ENCODE measurements around the gene URB2. TPM values are rescaled to one million over a fixed set of nuclear protein-coding genes. Genes with fewer than 3 reads are reported as not detected.

The URB2 gene
- polyA plus RNA-seq, 1 of the 3 experiments (the other 2 are of a cell fraction), result 8.2 TPM

DNA sequence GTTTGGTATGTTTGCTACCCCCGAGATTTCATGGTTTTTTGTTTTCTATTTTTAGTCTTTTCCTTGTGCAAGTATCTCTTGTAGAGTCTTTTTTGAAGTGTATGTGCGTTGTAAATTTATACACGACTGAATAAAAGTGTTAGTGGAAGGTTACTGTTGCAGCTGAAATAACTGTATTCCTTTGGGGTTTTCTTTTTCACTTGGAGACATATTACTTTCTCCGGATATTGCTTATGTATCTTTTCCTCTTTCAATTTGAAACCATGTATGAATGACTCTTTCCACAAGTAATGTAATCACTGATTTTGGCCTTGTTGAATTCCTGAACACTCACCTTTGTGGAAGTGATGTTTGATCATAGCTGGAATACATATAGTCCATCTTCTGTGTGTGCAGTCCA lies 956 bp downstream of the URB2 start:
- Histone ChIP-seq H3F3A (replicated peaks; ENCODE audit: insufficient read depth) (no peaks in the 10 kb centered on the region), H3K4me3 (ENCODE audit: low read depth in 2 of 2, low read length in 1 of 2) (peak overlapping the region; percentile 98 to 99), H4K20me1 (ENCODE audit: insufficient read depth) (peaks cover 34% of the 10 kb centered on the region), H3K9ac (peak overlapping the region; percentile 72), H3K4me2 (peak overlapping the region; percentile 92), H3K9me3 (no peaks in the 10 kb centered on the region), H3K36me3 (replicated peaks in 1 of 2; ENCODE audit: control insufficient read depth in 1 of 2, insufficient read depth in 2 of 2, low read length in 1 of 2) (peaks cover 2 to 14% of the 10 kb centered on the region in 2 experiments), H2AFZ (ENCODE audit: low read depth) (peak overlapping the region; percentile 82; the same call in 1 of the 2 replicates), H3K4me1 (ENCODE audit: control insufficient read depth in 1 of 2, insufficient read depth in 2 of 2, low read depth in 1 of 2, low read length in 1 of 2) (peaks cover 5 to 22% of the 10 kb centered on the region in 2 experiments; a peak in 3 of 4 replicates), H3K79me2 (ENCODE audit: insufficient read depth) (peaks cover 91% of the 10 kb centered on the region), H3K27me3 (ENCODE audit: insufficient read depth) (no peaks in the 10 kb centered on the region), H3K9me2 (no peaks in the 10 kb centered on the region), H3K27ac (ENCODE audit: low read depth in 2 of 2, low read length in 1 of 2) (no peak overlapping the region)
- under 1% methylated on average over 4 of the region's 4 CpGs for WGBS (ENCODE audit: low lambda C conversion rate)
- DNase-seq, result no peak
- TF ChIP-seq, protein P1, sequence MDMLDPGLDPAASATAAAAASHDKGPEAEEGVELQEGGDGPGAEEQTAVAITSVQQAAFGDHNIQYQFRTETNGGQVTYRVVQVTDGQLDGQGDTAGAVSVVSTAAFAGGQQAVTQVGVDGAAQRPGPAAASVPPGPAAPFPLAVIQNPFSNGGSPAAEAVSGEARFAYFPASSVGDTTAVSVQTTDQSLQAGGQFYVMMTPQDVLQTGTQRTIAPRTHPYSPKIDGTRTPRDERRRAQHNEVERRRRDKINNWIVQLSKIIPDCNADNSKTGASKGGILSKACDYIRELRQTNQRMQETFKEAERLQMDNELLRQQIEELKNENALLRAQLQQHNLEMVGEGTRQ (IDR thresholded peaks at IDR 0.05; ENCODE audit: borderline replicate concordance, low read depth, low read length), result no peak
- TF ChIP-seq POLR2AphosphoS5 (IDR thresholded peaks at IDR 0.05; ENCODE audit: low read depth, low read length) (no peak), FOSL2 (IDR thresholded peaks at IDR 0.05; ENCODE audit: borderline replicate concordance, low read depth) (no peak), CHD2 (IDR thresholded peaks at IDR 0.05; ENCODE audit: low read length, partially characterized antibody) (no peak), EZH2phosphoT487 (IDR thresholded peaks at IDR 0.05; ENCODE audit: borderline replicate concordance, low read depth) (no peak), FOXM1 (IDR thresholded peaks at IDR 0.05; ENCODE audit: low read depth) (no peak)
- TF ChIP-seq, protein P2, sequence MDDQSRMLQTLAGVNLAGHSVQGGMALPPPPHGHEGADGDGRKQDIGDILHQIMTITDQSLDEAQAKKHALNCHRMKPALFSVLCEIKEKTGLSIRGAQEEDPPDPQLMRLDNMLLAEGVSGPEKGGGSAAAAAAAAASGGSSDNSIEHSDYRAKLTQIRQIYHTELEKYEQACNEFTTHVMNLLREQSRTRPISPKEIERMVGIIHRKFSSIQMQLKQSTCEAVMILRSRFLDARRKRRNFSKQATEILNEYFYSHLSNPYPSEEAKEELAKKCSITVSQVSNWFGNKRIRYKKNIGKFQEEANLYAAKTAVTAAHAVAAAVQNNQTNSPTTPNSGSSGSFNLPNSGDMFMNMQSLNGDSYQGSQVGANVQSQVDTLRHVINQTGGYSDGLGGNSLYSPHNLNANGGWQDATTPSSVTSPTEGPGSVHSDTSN (IDR thresholded peaks at IDR 0.05), result no peak
- TF ChIP-seq, protein P3, sequence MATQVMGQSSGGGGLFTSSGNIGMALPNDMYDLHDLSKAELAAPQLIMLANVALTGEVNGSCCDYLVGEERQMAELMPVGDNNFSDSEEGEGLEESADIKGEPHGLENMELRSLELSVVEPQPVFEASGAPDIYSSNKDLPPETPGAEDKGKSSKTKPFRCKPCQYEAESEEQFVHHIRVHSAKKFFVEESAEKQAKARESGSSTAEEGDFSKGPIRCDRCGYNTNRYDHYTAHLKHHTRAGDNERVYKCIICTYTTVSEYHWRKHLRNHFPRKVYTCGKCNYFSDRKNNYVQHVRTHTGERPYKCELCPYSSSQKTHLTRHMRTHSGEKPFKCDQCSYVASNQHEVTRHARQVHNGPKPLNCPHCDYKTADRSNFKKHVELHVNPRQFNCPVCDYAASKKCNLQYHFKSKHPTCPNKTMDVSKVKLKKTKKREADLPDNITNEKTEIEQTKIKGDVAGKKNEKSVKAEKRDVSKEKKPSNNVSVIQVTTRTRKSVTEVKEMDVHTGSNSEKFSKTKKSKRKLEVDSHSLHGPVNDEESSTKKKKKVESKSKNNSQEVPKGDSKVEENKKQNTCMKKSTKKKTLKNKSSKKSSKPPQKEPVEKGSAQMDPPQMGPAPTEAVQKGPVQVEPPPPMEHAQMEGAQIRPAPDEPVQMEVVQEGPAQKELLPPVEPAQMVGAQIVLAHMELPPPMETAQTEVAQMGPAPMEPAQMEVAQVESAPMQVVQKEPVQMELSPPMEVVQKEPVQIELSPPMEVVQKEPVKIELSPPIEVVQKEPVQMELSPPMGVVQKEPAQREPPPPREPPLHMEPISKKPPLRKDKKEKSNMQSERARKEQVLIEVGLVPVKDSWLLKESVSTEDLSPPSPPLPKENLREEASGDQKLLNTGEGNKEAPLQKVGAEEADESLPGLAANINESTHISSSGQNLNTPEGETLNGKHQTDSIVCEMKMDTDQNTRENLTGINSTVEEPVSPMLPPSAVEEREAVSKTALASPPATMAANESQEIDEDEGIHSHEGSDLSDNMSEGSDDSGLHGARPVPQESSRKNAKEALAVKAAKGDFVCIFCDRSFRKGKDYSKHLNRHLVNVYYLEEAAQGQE (IDR thresholded peaks at IDR 0.05; ENCODE audit: low read depth, low read length), result no peak
- TF ChIP-seq, protein P4, sequence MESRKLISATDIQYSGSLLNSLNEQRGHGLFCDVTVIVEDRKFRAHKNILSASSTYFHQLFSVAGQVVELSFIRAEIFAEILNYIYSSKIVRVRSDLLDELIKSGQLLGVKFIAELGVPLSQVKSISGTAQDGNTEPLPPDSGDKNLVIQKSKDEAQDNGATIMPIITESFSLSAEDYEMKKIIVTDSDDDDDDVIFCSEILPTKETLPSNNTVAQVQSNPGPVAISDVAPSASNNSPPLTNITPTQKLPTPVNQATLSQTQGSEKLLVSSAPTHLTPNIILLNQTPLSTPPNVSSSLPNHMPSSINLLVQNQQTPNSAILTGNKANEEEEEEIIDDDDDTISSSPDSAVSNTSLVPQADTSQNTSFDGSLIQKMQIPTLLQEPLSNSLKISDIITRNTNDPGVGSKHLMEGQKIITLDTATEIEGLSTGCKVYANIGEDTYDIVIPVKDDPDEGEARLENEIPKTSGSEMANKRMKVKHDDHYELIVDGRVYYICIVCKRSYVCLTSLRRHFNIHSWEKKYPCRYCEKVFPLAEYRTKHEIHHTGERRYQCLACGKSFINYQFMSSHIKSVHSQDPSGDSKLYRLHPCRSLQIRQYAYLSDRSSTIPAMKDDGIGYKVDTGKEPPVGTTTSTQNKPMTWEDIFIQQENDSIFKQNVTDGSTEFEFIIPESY (IDR thresholded peaks at IDR 0.05; ENCODE audit: borderline replicate concordance, low read depth), result no peak
- ChIA-PET POLR2A (interaction anchor here (1.8 kb wide), 1 partner anchor 68 kb away, joined by 4 read pairs; the partner anchor contains the start of gene ABCB10), CTCF (interaction anchor here (0.7 to 5.1 kb wide), 2 partner anchors 33 to 69 kb away, joined by 3 to 42 read pairs; partner anchors contain the start of gene ABCB10)

All from SK-N-SH (cell line).